ENCODE data around the gene XKR7. TPM values are rescaled to one million over a fixed set of nuclear protein-coding genes. Genes with fewer than 3 reads are reported as not detected.

Gene XKR7
- total and polyA plus RNA-seq, 4 donors, result 0.02 to 0.12 (median 0.05) TPM

- peak overlapping the region; percentile 34 to 49 for H3K27ac ChIP-seq (ENCODE audit: low read depth in 1 of 2, low read length in 1 of 2)
- no peak for TF ChIP-seq CTCF (IDR thresholded peaks at IDR 0.05; ENCODE audit: control extremely low read depth, extremely low read depth)
Observed at GRCh38 chr20:32009564-32009963, 41.6 kb downstream of the XKR7 start.

DNA sequence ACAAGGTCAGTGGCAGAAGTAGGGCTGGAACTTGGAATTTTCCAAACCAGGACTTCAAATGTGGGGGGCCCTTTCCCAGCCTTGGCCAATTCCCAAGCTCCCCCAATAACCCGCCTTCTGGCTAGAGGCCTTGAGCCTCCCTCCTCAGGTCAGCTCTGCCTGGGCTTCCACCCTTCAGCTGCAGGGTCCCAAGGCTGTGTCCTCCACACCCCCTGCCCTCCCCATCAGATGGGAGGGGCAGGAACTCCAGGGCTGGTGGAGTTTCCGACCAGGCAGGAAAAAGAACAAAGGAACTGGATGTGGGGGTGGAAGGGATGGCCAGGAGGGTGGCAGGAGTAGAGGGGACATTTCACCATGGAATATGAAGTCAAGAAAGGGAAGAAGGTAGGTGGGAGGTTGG lies 42.1 kb downstream of the XKR7 start, which contains the start of gene CCM2L:
Gene CCM2L, plus strand, starts transcription at position 338 of the 400 bp plus-strand sequence. Its CDS starts 17 bp downstream, at position 355.
- H3K9ac ChIP-seq (ENCODE audit: insufficient read depth in 1 of 2, low read length in 2 of 2), result no peak within 1 kb of the TSS
- H3K36me3 ChIP-seq (ENCODE audit: control insufficient read depth in 4 of 4, insufficient read depth in 4 of 4, low read length in 4 of 4), result no peaks in the 10 kb centered on the region
- WGBS, 2 donors, result 49 to 59% methylated on average over 2 of the region's 2 CpGs
- ATAC-seq (ENCODE audit: insufficient read depth, low FRiP score) (no peak), DNase-seq (no peak)
- H3K4me3 ChIP-seq, result peak within 1 kb of the TSS; percentile 51
- no peaks in the 10 kb centered on the region for H3K9me3 ChIP-seq (ENCODE audit: control insufficient read depth in 4 of 4, insufficient read depth in 3 of 4, low read length in 3 of 4)
- no peak for TF ChIP-seq CTCF (IDR thresholded peaks at IDR 0.05; ENCODE audit: control extremely low read depth, extremely low read depth)
- H3K27me3 ChIP-seq (ENCODE audit: control insufficient read depth in 3 of 3, insufficient read depth in 3 of 3, low read length in 2 of 3), result peaks cover 0 to 4% (median 0%) of the 10 kb centered on the region in 3 donors
- H3K27ac ChIP-seq (ENCODE audit: low read depth in 1 of 2, low read length in 1 of 2), result peak within 1 kb of the TSS; percentile 66 to 90
- peaks cover 0 to 7% (median 0%) of the 10 kb centered on the region in 5 donors for H3K4me1 ChIP-seq (ENCODE audit: control insufficient read depth in 5 of 5, insufficient read depth in 5 of 5, low read length in 5 of 5)

More at GRCh38 chr20:32009564-32009963, 41.6 kb downstream of the XKR7 start:
- H3K9me3 ChIP-seq (ENCODE audit: control insufficient read depth in 4 of 4, insufficient read depth in 3 of 4, low read length in 3 of 4), result no peaks in the 10 kb centered on the region
- H3K9ac ChIP-seq (ENCODE audit: insufficient read depth in 1 of 2, low read length in 2 of 2), result no peak overlapping the region
- H3K36me3 ChIP-seq (ENCODE audit: control insufficient read depth in 4 of 4, insufficient read depth in 4 of 4, low read length in 4 of 4), result no peaks in the 10 kb centered on the region
- no peak for DNase-seq
- WGBS, 2 donors, result 79 to 85% methylated on average over 7 of the region's 7 CpGs
- no peak overlapping the region for H3K4me3 ChIP-seq
- no peaks in the 10 kb centered on the region for H3K27me3 ChIP-seq (ENCODE audit: control insufficient read depth in 3 of 3, insufficient read depth in 3 of 3, low read length in 2 of 3)
- H3K4me1 ChIP-seq (ENCODE audit: control insufficient read depth in 5 of 5, insufficient read depth in 5 of 5, low read length in 5 of 5), result peaks cover 0 to 7% (median 0%) of the 10 kb centered on the region in 5 donors
- ATAC-seq (ENCODE audit: insufficient read depth, low FRiP score), result no peak

DNA sequence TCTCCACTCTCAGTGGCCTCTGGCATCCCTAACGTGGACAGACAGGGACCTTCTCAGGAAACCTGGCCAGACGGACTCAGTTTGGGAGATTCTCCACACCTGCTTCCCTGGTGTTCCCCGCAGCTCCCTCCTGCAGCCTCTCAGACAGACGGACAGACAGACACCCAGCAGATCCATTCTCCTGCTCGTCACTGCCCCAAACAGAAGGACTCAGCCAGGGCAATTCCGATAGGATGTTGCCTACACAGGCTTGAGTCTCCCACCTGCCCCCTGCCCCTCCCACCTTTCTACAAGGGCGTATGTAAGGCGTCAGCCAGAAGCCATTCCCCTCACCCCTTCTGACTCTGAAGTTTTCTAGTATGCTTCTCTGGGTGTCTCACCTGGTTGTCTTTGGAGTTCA lies 42.7 kb downstream of the XKR7 start:
- no peaks in the 10 kb centered on the region for H3K36me3 ChIP-seq (ENCODE audit: control insufficient read depth in 4 of 4, insufficient read depth in 4 of 4, low read length in 4 of 4)
- no peaks in the 10 kb centered on the region for H3K9me3 ChIP-seq (ENCODE audit: control insufficient read depth in 4 of 4, insufficient read depth in 3 of 4, low read length in 3 of 4)
- no peak for TF ChIP-seq CTCF (IDR thresholded peaks at IDR 0.05; ENCODE audit: control extremely low read depth, extremely low read depth)
- ATAC-seq (ENCODE audit: insufficient read depth, low FRiP score) (no peak), DNase-seq (no peak)
- H3K9ac ChIP-seq (ENCODE audit: insufficient read depth in 1 of 2, low read length in 2 of 2), result no peak overlapping the region
- peak overlapping the region; percentile 66 to 90 for H3K27ac ChIP-seq (ENCODE audit: low read depth in 1 of 2, low read length in 1 of 2)
- 45 to 67% methylated on average over 8 of the region's 8 CpGs for WGBS, 2 donors
- H3K27me3 ChIP-seq (ENCODE audit: control insufficient read depth in 3 of 3, insufficient read depth in 3 of 3, low read length in 2 of 3), result peaks cover 0 to 8% (median 0%) of the 10 kb centered on the region in 3 donors
- peaks cover 0 to 7% (median 0%) of the 10 kb centered on the region in 5 donors for H3K4me1 ChIP-seq (ENCODE audit: control insufficient read depth in 5 of 5, insufficient read depth in 5 of 5, low read length in 5 of 5)
- H3K4me3 ChIP-seq, result peak overlapping the region; percentile 51

Data from lung (tissue), 12 donors.